Measurements from ENCODE around the gene XYLT1.

Gene XYLT1

DNA sequence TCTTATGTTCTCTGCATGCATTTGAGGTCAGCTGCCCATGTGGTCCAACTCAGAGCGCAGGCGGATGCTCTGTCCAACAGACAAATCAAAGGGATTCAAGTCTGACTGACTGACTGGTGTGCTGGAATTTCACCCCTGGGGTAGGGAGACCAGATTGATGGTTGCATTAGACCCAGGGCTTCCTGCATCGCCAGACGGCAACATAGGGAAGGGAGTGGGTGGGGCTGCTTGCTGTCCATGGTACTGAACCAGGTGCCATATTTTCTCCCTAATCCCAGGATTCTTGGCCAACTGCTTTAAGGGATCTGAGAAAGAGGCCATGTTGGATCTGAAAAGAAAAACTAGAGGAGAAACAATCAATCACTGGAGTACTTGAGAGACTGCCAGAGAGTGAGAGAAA, 332.0 kb downstream of the XYLT1 start:
- DNase-seq (ENCODE audit: extremely low read depth, low read depth), result peak; percentile 12

DNA sequence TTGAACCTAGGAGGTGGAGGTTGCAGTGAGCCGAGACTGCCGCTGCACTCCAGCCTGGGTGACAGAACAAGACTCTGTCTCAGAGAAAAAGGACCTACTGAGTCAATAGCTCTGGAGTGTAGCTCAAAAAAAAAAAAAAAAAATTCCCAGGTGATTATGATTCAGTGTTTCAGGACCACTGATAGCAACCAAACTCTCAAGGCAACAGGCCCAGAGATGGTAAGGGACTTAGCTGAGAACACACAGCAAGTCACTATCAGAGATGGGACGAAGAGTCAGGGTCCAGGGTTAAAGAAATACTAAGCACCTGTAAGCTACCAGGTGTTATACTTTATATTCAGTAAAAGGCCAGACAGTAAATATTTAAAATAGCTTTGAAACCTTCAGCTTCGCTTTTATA, 335.3 kb downstream of the XYLT1 start:
- TF ChIP-seq, protein P1, sequence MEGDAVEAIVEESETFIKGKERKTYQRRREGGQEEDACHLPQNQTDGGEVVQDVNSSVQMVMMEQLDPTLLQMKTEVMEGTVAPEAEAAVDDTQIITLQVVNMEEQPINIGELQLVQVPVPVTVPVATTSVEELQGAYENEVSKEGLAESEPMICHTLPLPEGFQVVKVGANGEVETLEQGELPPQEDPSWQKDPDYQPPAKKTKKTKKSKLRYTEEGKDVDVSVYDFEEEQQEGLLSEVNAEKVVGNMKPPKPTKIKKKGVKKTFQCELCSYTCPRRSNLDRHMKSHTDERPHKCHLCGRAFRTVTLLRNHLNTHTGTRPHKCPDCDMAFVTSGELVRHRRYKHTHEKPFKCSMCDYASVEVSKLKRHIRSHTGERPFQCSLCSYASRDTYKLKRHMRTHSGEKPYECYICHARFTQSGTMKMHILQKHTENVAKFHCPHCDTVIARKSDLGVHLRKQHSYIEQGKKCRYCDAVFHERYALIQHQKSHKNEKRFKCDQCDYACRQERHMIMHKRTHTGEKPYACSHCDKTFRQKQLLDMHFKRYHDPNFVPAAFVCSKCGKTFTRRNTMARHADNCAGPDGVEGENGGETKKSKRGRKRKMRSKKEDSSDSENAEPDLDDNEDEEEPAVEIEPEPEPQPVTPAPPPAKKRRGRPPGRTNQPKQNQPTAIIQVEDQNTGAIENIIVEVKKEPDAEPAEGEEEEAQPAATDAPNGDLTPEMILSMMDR (IDR thresholded peaks at IDR 0.05; ENCODE audit: low read depth, low read length, missing control alignments), result no peak
- DNase-seq (ENCODE audit: extremely low read depth, low read depth), result no peak
- H3K4me3 ChIP-seq (replicated peaks; ENCODE audit: low read depth, low read length), result no peak overlapping the region

More for the DNA sequence above, 332.0 kb downstream of the XYLT1 start:
- TF ChIP-seq, protein P1 (IDR thresholded peaks at IDR 0.05; ENCODE audit: low read depth, low read length, missing control alignments), result no peak
- H3K4me3 ChIP-seq (replicated peaks; ENCODE audit: low read depth, low read length), result no peak overlapping the region

DNA sequence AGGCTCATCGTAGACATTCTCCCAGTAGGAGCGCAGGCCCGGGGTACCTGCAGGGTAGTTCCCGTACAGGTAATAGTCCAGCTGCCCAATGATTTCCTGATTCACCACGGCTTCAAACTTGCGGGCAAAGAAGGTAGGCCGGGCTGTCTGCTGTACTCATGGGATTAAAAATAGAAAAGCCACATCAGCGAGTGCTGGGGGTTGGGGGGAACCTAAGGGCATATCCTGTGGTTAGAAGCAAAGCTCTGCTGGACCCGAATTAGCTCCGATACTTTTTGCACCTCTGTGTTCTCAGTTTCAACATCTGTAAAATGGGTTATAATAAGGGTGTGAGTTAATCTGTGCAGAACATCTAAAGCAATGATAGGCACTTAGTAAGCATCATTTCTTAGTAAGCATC, 336.2 kb downstream of the XYLT1 start:
- TF ChIP-seq, protein P1 (IDR thresholded peaks at IDR 0.05; ENCODE audit: low read depth, low read length, missing control alignments), result no peak
- no peak overlapping the region for H3K4me3 ChIP-seq (replicated peaks; ENCODE audit: low read depth, low read length)
- no peak for DNase-seq (ENCODE audit: extremely low read depth, low read depth)

DNA sequence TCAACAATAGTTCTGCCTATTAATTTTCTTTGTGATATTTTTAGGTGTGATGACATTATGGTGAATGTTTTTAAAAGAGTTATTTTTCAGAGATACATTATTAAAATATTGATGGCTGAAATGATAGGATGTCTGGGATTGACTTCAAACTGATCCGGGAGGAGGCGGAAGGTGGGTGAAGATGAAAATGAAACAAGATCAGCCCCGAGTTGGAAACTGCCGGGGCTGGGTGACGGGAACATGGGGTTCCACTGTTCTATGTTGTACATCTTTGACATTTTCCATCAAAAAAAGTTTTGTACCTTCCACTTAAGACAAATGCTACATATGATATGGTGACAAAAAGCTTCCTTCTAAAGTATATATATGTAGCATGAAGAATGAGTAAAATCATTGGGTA, 336.9 kb downstream of the XYLT1 start:
- no peak overlapping the region for H3K4me3 ChIP-seq (replicated peaks; ENCODE audit: low read depth, low read length)
- TF ChIP-seq, protein P1 (IDR thresholded peaks at IDR 0.05; ENCODE audit: low read depth, low read length, missing control alignments), result no peak
- DNase-seq (ENCODE audit: extremely low read depth, low read depth), result no peak

DNA sequence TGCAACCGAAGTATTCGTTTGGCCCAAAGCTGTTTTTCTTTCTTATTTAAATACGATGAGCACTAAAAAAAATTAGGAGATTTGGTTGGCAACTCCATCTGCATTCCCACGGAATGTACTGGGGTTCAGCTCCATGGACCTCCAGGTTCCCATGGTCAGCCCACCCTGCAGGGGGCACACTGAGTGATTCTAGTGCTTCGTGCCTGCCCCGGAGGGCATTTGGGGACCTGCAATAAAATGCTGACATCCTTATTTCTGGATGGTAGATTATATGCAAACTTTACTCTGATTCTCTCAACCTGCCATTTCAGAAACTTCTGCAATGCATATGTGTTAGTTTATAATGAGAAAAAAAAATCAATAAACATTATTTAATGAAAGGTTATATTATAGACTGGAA, 339.4 kb downstream of the XYLT1 start:
- TF ChIP-seq, protein P1 (IDR thresholded peaks at IDR 0.05; ENCODE audit: low read depth, low read length, missing control alignments), result peak; percentile 17
- H3K4me3 ChIP-seq (replicated peaks; ENCODE audit: low read depth, low read length), result no peak overlapping the region
- no peak for DNase-seq (ENCODE audit: extremely low read depth, low read depth)

DNA sequence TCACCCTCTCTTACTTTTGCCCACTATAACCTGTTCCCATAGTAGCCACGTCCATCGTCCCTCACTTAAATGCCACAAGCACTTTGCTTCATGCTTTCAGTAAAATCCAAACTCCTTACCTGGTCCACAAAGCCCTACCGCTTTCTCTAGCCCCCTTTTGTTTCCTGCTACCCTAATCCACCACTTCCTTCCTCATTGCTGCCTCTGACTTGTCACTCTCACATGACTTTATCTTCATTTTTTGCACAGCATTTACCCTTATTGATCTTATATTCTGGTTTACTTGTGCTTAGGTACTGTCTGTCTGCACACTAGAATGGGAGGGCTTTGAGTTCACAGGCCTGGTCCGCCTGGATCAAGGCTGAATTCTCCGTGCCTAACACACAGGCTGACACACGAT, 340.0 kb downstream of the XYLT1 start:
- TF ChIP-seq, protein P1 (IDR thresholded peaks at IDR 0.05; ENCODE audit: low read depth, low read length, missing control alignments), result no peak
- no peak overlapping the region for H3K4me3 ChIP-seq (replicated peaks; ENCODE audit: low read depth, low read length)
- DNase-seq (ENCODE audit: extremely low read depth, low read depth), result no peak

DNA sequence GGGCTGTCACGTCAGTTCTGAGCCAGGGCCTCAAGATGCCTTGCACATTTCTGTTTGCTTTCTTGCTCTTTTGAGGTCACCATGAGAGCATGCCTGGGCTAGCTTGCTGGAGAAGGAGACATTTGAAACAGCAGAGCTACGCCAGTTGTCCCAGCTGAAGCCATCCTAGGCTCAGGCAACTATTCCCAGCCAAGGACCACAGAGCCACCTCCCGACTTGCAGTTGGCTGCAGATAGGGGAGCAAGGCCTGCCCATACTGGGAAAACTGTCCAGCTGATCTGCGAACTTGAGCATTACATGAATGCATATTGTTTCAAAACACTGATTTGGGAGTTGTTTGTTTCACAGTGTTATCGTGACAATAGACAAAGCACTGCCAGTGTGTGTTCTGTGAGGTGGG, 340.8 kb downstream of the XYLT1 start:
- no peak for DNase-seq (ENCODE audit: extremely low read depth, low read depth)
- TF ChIP-seq, protein P1 (IDR thresholded peaks at IDR 0.05; ENCODE audit: low read depth, low read length, missing control alignments), result no peak
- H3K4me3 ChIP-seq (replicated peaks; ENCODE audit: low read depth, low read length), result no peak overlapping the region
